ENCODE measurements around the gene SMU1. TPM values are rescaled to one million over a fixed set of nuclear protein-coding genes. Genes with fewer than 3 reads are reported as not detected.

The SMU1 gene
- total RNA-seq, 2 donors from 2014 or later = 5.6 to 8.6 TPM

DNA sequence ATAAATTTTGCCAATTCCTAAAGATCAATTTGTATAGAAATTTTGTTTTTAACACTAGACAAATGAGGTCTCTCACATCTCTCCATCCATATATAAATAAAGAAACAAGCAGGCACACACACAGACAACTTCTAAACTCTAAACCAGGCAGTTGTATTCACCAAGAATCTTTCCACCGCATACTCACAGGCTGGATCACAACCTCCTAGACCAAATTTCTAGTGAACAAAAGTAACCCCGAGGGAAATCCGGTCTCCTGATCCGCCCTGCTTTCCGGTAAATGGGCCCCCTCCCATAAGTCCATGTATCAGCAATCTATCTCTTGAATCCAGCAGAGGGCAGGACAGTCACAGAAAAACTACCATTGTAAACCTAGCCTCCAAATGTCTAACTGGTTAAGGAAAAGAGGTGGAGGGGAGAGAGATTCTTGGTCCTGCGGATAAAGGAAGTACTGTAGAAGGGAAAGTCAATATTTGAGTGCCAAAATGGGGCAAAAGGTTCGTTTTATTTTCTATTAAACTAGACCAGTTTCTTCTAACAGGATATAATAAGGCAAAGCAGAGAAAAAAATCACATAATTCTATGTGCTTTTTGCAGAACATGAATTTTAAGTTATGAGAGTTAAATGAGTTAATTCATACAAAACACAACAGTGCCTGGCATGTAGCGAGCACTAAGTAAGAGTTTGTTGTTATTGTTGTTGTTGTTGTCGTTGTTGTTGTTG lies 4.8 kb upstream of the SMU1 start:
- Histone ChIP-seq H3K4me1 (peaks cover 10% of the 10 kb centered on the region), H3K36me3 (replicated peaks in 1 of 2; ENCODE audit: insufficient read depth in 1 of 2, low read depth in 2 of 2) (no peaks in the 10 kb centered on the region), H3K27me3 (no peaks in the 10 kb centered on the region), H3K27ac (no peak overlapping the region), H3K9me3 (no peaks in the 10 kb centered on the region), H3K4me3 (no peak overlapping the region)
- DNase-seq (peak; percentile 57 to 83 (median 62)), ATAC-seq (peak; percentile 69)
- intact Hi-C loops (cut with DNase I) = loop anchor here (5.0 kb wide), 1 partner anchor 141 kb away; no protein-coding TSS in a partner anchor
- TF ChIP-seq POLR2A (IDR thresholded peaks at IDR 0.05) = no peak
- TF ChIP-seq, protein P1, sequence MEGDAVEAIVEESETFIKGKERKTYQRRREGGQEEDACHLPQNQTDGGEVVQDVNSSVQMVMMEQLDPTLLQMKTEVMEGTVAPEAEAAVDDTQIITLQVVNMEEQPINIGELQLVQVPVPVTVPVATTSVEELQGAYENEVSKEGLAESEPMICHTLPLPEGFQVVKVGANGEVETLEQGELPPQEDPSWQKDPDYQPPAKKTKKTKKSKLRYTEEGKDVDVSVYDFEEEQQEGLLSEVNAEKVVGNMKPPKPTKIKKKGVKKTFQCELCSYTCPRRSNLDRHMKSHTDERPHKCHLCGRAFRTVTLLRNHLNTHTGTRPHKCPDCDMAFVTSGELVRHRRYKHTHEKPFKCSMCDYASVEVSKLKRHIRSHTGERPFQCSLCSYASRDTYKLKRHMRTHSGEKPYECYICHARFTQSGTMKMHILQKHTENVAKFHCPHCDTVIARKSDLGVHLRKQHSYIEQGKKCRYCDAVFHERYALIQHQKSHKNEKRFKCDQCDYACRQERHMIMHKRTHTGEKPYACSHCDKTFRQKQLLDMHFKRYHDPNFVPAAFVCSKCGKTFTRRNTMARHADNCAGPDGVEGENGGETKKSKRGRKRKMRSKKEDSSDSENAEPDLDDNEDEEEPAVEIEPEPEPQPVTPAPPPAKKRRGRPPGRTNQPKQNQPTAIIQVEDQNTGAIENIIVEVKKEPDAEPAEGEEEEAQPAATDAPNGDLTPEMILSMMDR (IDR thresholded peaks at IDR 0.05) = peak in 6 of 7 experiments; percentile 62 to 94 (median 91)
- whole genome bisulfite sequencing, 2 donors = 6 to 8% methylated on average over 9 of the region's 9 CpGs

DNA sequence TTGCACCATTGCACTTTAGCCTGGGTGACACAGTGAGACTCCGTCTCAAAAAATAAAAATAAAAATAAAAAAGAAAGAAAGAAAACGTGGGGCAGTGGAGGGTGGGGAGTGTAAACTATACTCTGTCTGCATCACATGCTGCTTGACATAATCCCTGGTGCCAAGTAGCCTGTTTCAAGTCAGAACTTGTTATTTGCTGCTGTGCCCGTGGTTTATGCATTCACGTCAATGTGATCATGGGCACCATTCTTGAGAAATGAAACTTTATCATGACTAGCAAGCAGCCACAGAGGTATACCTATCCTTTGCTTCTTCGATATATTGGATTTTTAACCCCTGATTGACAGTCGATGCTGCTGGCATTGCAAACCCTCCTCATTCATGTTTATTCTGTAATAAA lies 4.1 kb upstream of the SMU1 start:
- H3K27ac ChIP-seq = no peak overlapping the region
- intact Hi-C loops (cut with DNase I) = loop anchor here (5.0 kb wide), 1 partner anchor 142 kb away; no protein-coding TSS in a partner anchor
- no peaks in the 10 kb centered on the region for H3K9me3 ChIP-seq
- no peaks in the 10 kb centered on the region for H3K27me3 ChIP-seq
- 50 to 56% methylated on average over 6 of the region's 6 CpGs for WGBS, 2 donors
- no peaks in the 10 kb centered on the region for H3K36me3 ChIP-seq (replicated peaks in 1 of 2; ENCODE audit: insufficient read depth in 1 of 2, low read depth in 2 of 2)
- no peak overlapping the region for H3K4me3 ChIP-seq
- DNase-seq (no peak), ATAC-seq (no peak)
- peaks cover 14% of the 10 kb centered on the region for H3K4me1 ChIP-seq
- TF ChIP-seq, protein P1 (IDR thresholded peaks at IDR 0.05) = no peak
- no peak for TF ChIP-seq POLR2A (IDR thresholded peaks at IDR 0.05)

- ATAC-seq = no peak
- Histone ChIP-seq H3K27ac (no peak overlapping the region), H3K4me1 (no peaks in the 10 kb centered on the region), H3K27me3 (no peaks in the 10 kb centered on the region), H3K36me3 (replicated peaks in 1 of 2; ENCODE audit: insufficient read depth in 1 of 2, low read depth in 2 of 2) (peaks cover 0 to 33% of the 10 kb centered on the region in 2 donors), H3K4me3 (no peak overlapping the region), H3K9me3 (no peaks in the 10 kb centered on the region)
- intact Hi-C loops (cut with DNase I) = no loop called here
- DNase-seq = no peak
- 72 to 76% methylated on average over 1 of the region's 1 CpG for WGBS, 2 donors
- TF ChIP-seq, protein P1 (IDR thresholded peaks at IDR 0.05) = no peak
Observed at GRCh38 chr9:33068991-33069390, 7.5 kb downstream of the SMU1 start.

- TF ChIP-seq, protein P1 (IDR thresholded peaks at IDR 0.05) = no peak
- no peak for TF ChIP-seq POLR2A (IDR thresholded peaks at IDR 0.05)
- H3K27ac ChIP-seq = no peak overlapping the region
- 78 to 82% methylated on average over 5 of the region's 5 CpGs for WGBS, 2 donors
- intact Hi-C loops (cut with DNase I) = no loop called here
- DNase-seq (no peak), ATAC-seq (no peak)
- no peaks in the 10 kb centered on the region for H3K27me3 ChIP-seq
- no peaks in the 10 kb centered on the region for H3K9me3 ChIP-seq
- H3K4me1 ChIP-seq = no peaks in the 10 kb centered on the region
- peaks cover 0 to 36% of the 10 kb centered on the region in 2 donors for H3K36me3 ChIP-seq (replicated peaks in 1 of 2; ENCODE audit: insufficient read depth in 1 of 2, low read depth in 2 of 2)
- no peak overlapping the region for H3K4me3 ChIP-seq
Observed at GRCh38 chr9:33065157-33066076, 11.1 kb downstream of the SMU1 start.
